Renal pelvis (tissue), 4 donors: Measurements from ENCODE around the gene MCCD1. TPM values are rescaled to one million over a fixed set of nuclear protein-coding genes. Genes with fewer than 3 reads are reported as not detected.

Experiments used
- DNase-seq: peaks from one replicate; pipeline ENCODE4 v3.0.0-alpha.2; 2013
- polyA plus RNA-seq, 3 donors: library from polyadenylated mRNA; unstranded; fragments of 120-200 nt; gene quantifications; one replicate each; pipeline ENCODE4 v1.2.1, GENCODE V29; 2013; ENCODE audit not compliant: insufficient read length in 3 of 3

MCCD1 gene
- polyA plus RNA-seq, 3 donors, result 19.5 to 24.1 (median 21.9) TPM

GRCh38 chr6:31559958-31560696, 31.4 kb downstream of the MCCD1 start:
- no peak for DNase-seq

- no peak for DNase-seq
Measured at GRCh38 chr6:31560697-31561058, 31.9 kb downstream of the MCCD1 start.

GRCh38 chr6:31567531-31568370, 39.0 kb downstream of the MCCD1 start:
- no peak for DNase-seq

- no peak for DNase-seq
Measured at GRCh38 chr6:31568537-31568961, 39.8 kb downstream of the MCCD1 start.

- DNase-seq, result no peak
Measured at GRCh38 chr6:31569861-31570536, 41.2 kb downstream of the MCCD1 start.

- no peak for DNase-seq
Measured at GRCh38 chr6:31572041-31572911, 43.5 kb downstream of the MCCD1 start, which contains the start of gene LTA. TSS of gene LTA (plus strand) at chr6:31572289. CDS start at chr6:31572743, 454 bp downstream.

GRCh38 chr6:31573239-31574105, 44.7 kb downstream of the MCCD1 start:
- no peak for DNase-seq

GRCh38 chr6:31574106-31575061, 45.6 kb downstream of the MCCD1 start:
- no peak for DNase-seq

GRCh38 chr6:31575335-31575901, 46.7 kb downstream of the MCCD1 start, which contains the start of gene TNF:
TSS of gene TNF (plus strand) at chr6:31575565. CDS start at chr6:31575742, 177 bp downstream.
- no peak for DNase-seq

GRCh38 chr6:31575952-31576685, 47.4 kb downstream of the MCCD1 start:
- no peak for DNase-seq

- no peak for DNase-seq
Measured at GRCh38 chr6:31576897-31577578, 48.3 kb downstream of the MCCD1 start.

GRCh38 chr6:31577579-31577966, 48.8 kb downstream of the MCCD1 start:
- DNase-seq, result no peak

GRCh38 chr6:31578184-31579118, 49.7 kb downstream of the MCCD1 start:
- DNase-seq, result no peak

GRCh38 chr6:31579119-31579505, 50.4 kb downstream of the MCCD1 start:
- DNase-seq, result no peak
